Effector memory CD8-positive, alpha-beta T cell (primary cell): ENCODE measurements around the gene KIFAP3.

Source experiments
- ATAC-seq: fragments of 150-1000 bp; cut with Tn5 transposase; replicated peaks from 2 replicates; pipeline ENCODE4 v1.10.0; 2021; ENCODE audit warnings: mild to moderate bottlenecking, moderate library complexity
- DNase-seq, 3 experiments: peaks; one replicate each; pipeline ENCODE4 v3.0.0; 2021
- H3K27ac Mint-ChIP-seq, 2 donors: one replicate each; pipeline ENCODE4 v1.8.0; 2022; ENCODE audit warnings: mild to moderate bottlenecking in 2 of 2, mixed read lengths in 2 of 2, moderate library complexity in 2 of 2
- H3K27me3 Mint-ChIP-seq, 2 donors: one replicate each; pipeline ENCODE4 v1.8.0; 2022; ENCODE audit warnings: mixed read lengths in 2 of 2
- H3K36me3 Mint-ChIP-seq: one replicate; pipeline ENCODE4 v1.8.0; 2022; ENCODE audit warnings: mild to moderate bottlenecking, moderate library complexity, mixed read lengths; ENCODE audit not compliant: insufficient read depth
- H3K4me1 Mint-ChIP-seq, 2 donors: one replicate each; pipeline ENCODE4 v1.8.0; 2022; ENCODE audit warnings: low read depth in 2 of 2, mixed read lengths in 2 of 2
- H3K4me3 Mint-ChIP-seq, 2 donors: one replicate each; pipeline ENCODE4 v1.8.0; 2022; ENCODE audit warnings: mild to moderate bottlenecking in 2 of 2, mixed read lengths in 2 of 2, moderate library complexity in 2 of 2
- H3K9me3 Mint-ChIP-seq, 2 donors: one replicate each; pipeline ENCODE4 v1.8.0; 2022; ENCODE audit warnings: mixed read lengths in 2 of 2

The KIFAP3 gene

GRCh38 chr1:169944621-169945020 lies 129.9 kb downstream of the KIFAP3 start:
- no peaks in the 10 kb centered on the region for H3K9me3 Mint-ChIP-seq
- H3K27me3 Mint-ChIP-seq: no peaks in the 10 kb centered on the region
- H3K4me1 Mint-ChIP-seq: no peaks in the 10 kb centered on the region
- ATAC-seq (no peak), DNase-seq (no peak)
- no peak overlapping the region for H3K4me3 Mint-ChIP-seq
- H3K27ac Mint-ChIP-seq: no peak overlapping the region
- peaks cover 3% of the 10 kb centered on the region for H3K36me3 Mint-ChIP-seq

- Mint-ChIP-seq H3K27me3 (no peaks in the 10 kb centered on the region), H3K36me3 (peaks cover 3% of the 10 kb centered on the region), H3K9me3 (no peaks in the 10 kb centered on the region), H3K27ac (no peak overlapping the region), H3K4me3 (no peak overlapping the region), H3K4me1 (no peaks in the 10 kb centered on the region)
- DNase-seq (no peak), ATAC-seq (no peak)
Observed at GRCh38 chr1:169943963-169944526, 130.4 kb downstream of the KIFAP3 start.

GRCh38 chr1:169941982-169942830 lies 132.3 kb downstream of the KIFAP3 start:
- Mint-ChIP-seq H3K4me3 (no peak overlapping the region), H3K27ac (no peak overlapping the region), H3K4me1 (no peaks in the 10 kb centered on the region), H3K9me3 (no peaks in the 10 kb centered on the region), H3K27me3 (no peaks in the 10 kb centered on the region), H3K36me3 (peaks cover 3% of the 10 kb centered on the region)
- no peak for DNase-seq
- no peak for ATAC-seq

GRCh38 chr1:169933984-169934725 lies 140.3 kb downstream of the KIFAP3 start:
- ATAC-seq (no peak), DNase-seq (no peak)
- H3K36me3 Mint-ChIP-seq: no peaks in the 10 kb centered on the region
- H3K4me3 Mint-ChIP-seq: no peak overlapping the region
- no peaks in the 10 kb centered on the region for H3K27me3 Mint-ChIP-seq
- H3K27ac Mint-ChIP-seq: no peak overlapping the region
- no peaks in the 10 kb centered on the region for H3K4me1 Mint-ChIP-seq
- no peaks in the 10 kb centered on the region for H3K9me3 Mint-ChIP-seq

- Mint-ChIP-seq H3K4me3 (no peak overlapping the region), H3K4me1 (no peaks in the 10 kb centered on the region), H3K27ac (no peak overlapping the region), H3K9me3 (no peaks in the 10 kb centered on the region), H3K27me3 (no peaks in the 10 kb centered on the region), H3K36me3 (no peaks in the 10 kb centered on the region)
- no peak for ATAC-seq
- no peak for DNase-seq
Observed at GRCh38 chr1:169931795-169932231, 142.7 kb downstream of the KIFAP3 start.

- ATAC-seq (no peak), DNase-seq (no peak)
- H3K4me3 Mint-ChIP-seq: no peak overlapping the region
- no peak overlapping the region for H3K27ac Mint-ChIP-seq
- no peaks in the 10 kb centered on the region for H3K9me3 Mint-ChIP-seq
- H3K27me3 Mint-ChIP-seq: no peaks in the 10 kb centered on the region
- peaks cover 0 to 2% of the 10 kb centered on the region in 2 donors for H3K4me1 Mint-ChIP-seq
- no peaks in the 10 kb centered on the region for H3K36me3 Mint-ChIP-seq
Observed at GRCh38 chr1:169929210-169929526, 145.3 kb downstream of the KIFAP3 start.

GRCh38 chr1:169928438-169929209 lies 145.9 kb downstream of the KIFAP3 start:
- ATAC-seq: peak; percentile 73
- peaks cover 0 to 2% of the 10 kb centered on the region in 2 donors for H3K4me1 Mint-ChIP-seq
- H3K27ac Mint-ChIP-seq: no peak overlapping the region
- H3K9me3 Mint-ChIP-seq: no peaks in the 10 kb centered on the region
- no peak overlapping the region for H3K4me3 Mint-ChIP-seq
- H3K36me3 Mint-ChIP-seq: no peaks in the 10 kb centered on the region
- H3K27me3 Mint-ChIP-seq: no peaks in the 10 kb centered on the region
- DNase-seq: no peak

GRCh38 chr1:169925505-169926482 lies 148.7 kb downstream of the KIFAP3 start:
- Mint-ChIP-seq H3K4me3 (no peak overlapping the region), H3K36me3 (no peaks in the 10 kb centered on the region), H3K27ac (no peak overlapping the region), H3K4me1 (peaks cover 0 to 2% of the 10 kb centered on the region in 2 donors), H3K9me3 (no peaks in the 10 kb centered on the region), H3K27me3 (no peaks in the 10 kb centered on the region)
- DNase-seq: no peak
- ATAC-seq: peak; percentile 68

- H3K27ac Mint-ChIP-seq: no peak overlapping the region
- no peak overlapping the region for H3K4me3 Mint-ChIP-seq
- no peak for ATAC-seq
- DNase-seq: no peak
- no peaks in the 10 kb centered on the region for H3K9me3 Mint-ChIP-seq
- H3K27me3 Mint-ChIP-seq: no peaks in the 10 kb centered on the region
- no peaks in the 10 kb centered on the region for H3K36me3 Mint-ChIP-seq
- peaks cover 0 to 2% of the 10 kb centered on the region in 2 donors for H3K4me1 Mint-ChIP-seq
Observed at GRCh38 chr1:169924829-169925228, 149.7 kb downstream of the KIFAP3 start.

GRCh38 chr1:169924063-169924462 lies 150.4 kb downstream of the KIFAP3 start:
- no peak overlapping the region for H3K4me3 Mint-ChIP-seq
- no peaks in the 10 kb centered on the region for H3K27me3 Mint-ChIP-seq
- peaks cover 0 to 2% of the 10 kb centered on the region in 2 donors for H3K4me1 Mint-ChIP-seq
- no peak for ATAC-seq
- no peaks in the 10 kb centered on the region for H3K9me3 Mint-ChIP-seq
- H3K27ac Mint-ChIP-seq: no peak overlapping the region
- H3K36me3 Mint-ChIP-seq: peaks cover 4% of the 10 kb centered on the region
- no peak for DNase-seq

- peaks cover 0 to 7% of the 10 kb centered on the region in 2 donors for H3K4me1 Mint-ChIP-seq
- no peaks in the 10 kb centered on the region for H3K9me3 Mint-ChIP-seq
- DNase-seq (no peak), ATAC-seq (no peak)
- H3K36me3 Mint-ChIP-seq: peaks cover 8% of the 10 kb centered on the region
- H3K4me3 Mint-ChIP-seq: no peak overlapping the region
- H3K27ac Mint-ChIP-seq: no peak overlapping the region
- no peaks in the 10 kb centered on the region for H3K27me3 Mint-ChIP-seq
Observed at GRCh38 chr1:169921080-169921479, 153.4 kb downstream of the KIFAP3 start.

- ATAC-seq (no peak), DNase-seq (no peak)
- Mint-ChIP-seq H3K4me3 (no peak overlapping the region), H3K27me3 (no peaks in the 10 kb centered on the region), H3K36me3 (peaks cover 8% of the 10 kb centered on the region), H3K4me1 (peaks cover 0 to 5% of the 10 kb centered on the region in 2 donors), H3K27ac (peak overlapping the region in 1 of 2 donors; percentile 61), H3K9me3 (no peaks in the 10 kb centered on the region)
Observed at GRCh38 chr1:169918927-169919326, 155.6 kb downstream of the KIFAP3 start.
